SK-N-SH (cell line): ENCODE results near the gene ARAF. TPM values are rescaled to one million over a fixed set of nuclear protein-coding genes. Genes with fewer than 3 reads are reported as not detected.

Experiments
- CTCF ChIA-PET: fragments of 300-600, 350-600 bp; formaldehyde crosslinking; extraction: SDS; loops from one replicate; lab custom pipeline; 2021; lab: Yijun Ruan, JAX
- POLR2A ChIA-PET: fragments of 350-600 bp; sonication (Branson Sonifier 250); formaldehyde crosslinking; extraction: SDS; loops from one replicate; lab custom pipeline; 2020; ENCODE audit warnings: antibody characterized with exemption, inconsistent platforms; lab: Yijun Ruan, JAX
- DNase-seq: peaks from one replicate; pipeline ENCODE4 v3.0.0; 2012
- H2AFZ ChIP-seq: fragments of 200-600 bp; sonication (generic); 2 replicates; pipeline ENCODE4 v1.8.1; 2016; ENCODE audit warnings: antibody characterized with exemption, mild to moderate bottlenecking, low read depth
- H3F3A ChIP-seq: fragments of 200-600 bp; sonication (generic); replicated peaks from 2 replicates; pipeline ENCODE3; 2016; ENCODE audit warnings: antibody characterized with exemption, mild to moderate bottlenecking; ENCODE audit not compliant: insufficient read depth
- H3K27ac ChIP-seq, 2 experiments: fragments of 200-500 bp in 1 of 2; fragments of 200-600 bp in 1 of 2; sonication (Bioruptor generic) in 1 of 2; sonication (generic), shearing (Covaris generic) in 1 of 2; 2 replicates each; pipeline versions ENCODE4 v1.5.1 to v1.6.1; 2014 to 2016; ENCODE audit warnings: low read depth in 2 of 2, inconsistent platforms in 1 of 2, low read length in 1 of 2, mild to moderate bottlenecking in 1 of 2, mixed read lengths in 1 of 2
- H3K27me3 ChIP-seq: fragments of 200-600 bp; sonication (generic), shearing (Covaris generic); 2 replicates; pipeline ENCODE4 v1.6.1; 2016; ENCODE audit warnings: mixed run types; ENCODE audit not compliant: insufficient read depth
- H3K36me3 ChIP-seq, 2 experiments: fragments of 200-500 bp in 1 of 2; fragments of 200-600 bp in 1 of 2; sonication (Bioruptor generic) in 1 of 2; sonication (generic) in 1 of 2; replicated peaks in 1 of 2; 2 replicates each; pipeline versions ENCODE3 to v1.5.1; 2014 to 2016; ENCODE audit warnings: low read length in 1 of 2, mild to moderate bottlenecking in 1 of 2; ENCODE audit not compliant: insufficient read depth in 2 of 2, control insufficient read depth in 1 of 2
- H3K4me1 ChIP-seq, 2 experiments: fragments of 200-500 bp in 1 of 2; fragments of 200-600 bp in 1 of 2; sonication (Bioruptor generic) in 1 of 2; sonication (generic), shearing (Covaris generic) in 1 of 2; 2 replicates each; pipeline versions ENCODE4 v1.5.1 to v1.6.1; 2014 to 2016; ENCODE audit warnings: low read depth in 1 of 2, low read length in 1 of 2, mixed run types in 1 of 2; ENCODE audit not compliant: insufficient read depth in 2 of 2, control insufficient read depth in 1 of 2
- H3K4me2 ChIP-seq: fragments of 200-600 bp; sonication (generic), shearing (Covaris generic); 2 replicates; pipeline ENCODE4 v1.6.1; 2017; ENCODE audit warnings: mixed run types
- H3K4me3 ChIP-seq, 2 experiments: fragments of 200-500 bp in 1 of 2; fragments of 200-600 bp in 1 of 2; sonication (Bioruptor generic) in 1 of 2; sonication (generic), shearing (Covaris generic) in 1 of 2; 2 replicates each; pipeline versions ENCODE4 v1.5.1 to v1.8.1; 2014 to 2016; ENCODE audit warnings: low read depth in 2 of 2, inconsistent platforms in 1 of 2, low read length in 1 of 2, mild to moderate bottlenecking in 1 of 2, mixed read lengths in 1 of 2, moderate library complexity in 1 of 2
- H3K79me2 ChIP-seq: fragments of 200-600 bp; sonication (generic); 2 replicates; pipeline ENCODE4 v1.8.1; 2017; ENCODE audit warnings: mild to moderate bottlenecking; ENCODE audit not compliant: insufficient read depth
- H3K9ac ChIP-seq: fragments of 200-600 bp; sonication (generic); 2 replicates; pipeline ENCODE4 v1.6.1; 2017; ENCODE audit warnings: mixed run types
- H3K9me2 ChIP-seq: fragments of 200-600 bp; sonication (generic); 2 replicates; pipeline ENCODE4 v1.6.1; 2017; ENCODE audit warnings: mixed run types
- H3K9me3 ChIP-seq: fragments of 200-600 bp; sonication (generic); 2 replicates; pipeline ENCODE4 v1.6.1; 2017; ENCODE audit warnings: mixed run types, mild to moderate bottlenecking, moderate library complexity
- H4K20me1 ChIP-seq: fragments of 200-600 bp; sonication (generic); 2 replicates; pipeline ENCODE4 v1.6.1; 2017; ENCODE audit warnings: mild to moderate bottlenecking, mixed run types; ENCODE audit not compliant: insufficient read depth
- EP300 ChIP-seq, 2 experiments: IDR thresholded peaks; 2 replicates each; pipeline versions ENCODE4 v1.4.0 to v1.6.1; 2012; ENCODE audit warnings: borderline replicate concordance in 1 of 2, low read depth in 1 of 2, low read length in 1 of 2
- EZH2phosphoT487 ChIP-seq: fragments of 200-600 bp; sonication (generic); IDR thresholded peaks from 2 replicates; pipeline ENCODE4 v1.6.1; 2017; ENCODE audit warnings: low read depth, mixed run types, mild to moderate bottlenecking, antibody characterized with exemption, moderate library complexity, borderline replicate concordance
- GATA2 ChIP-seq: sonication (generic); formaldehyde crosslinking; IDR thresholded peaks from 2 replicates; pipeline ENCODE4 v1.5.0; 2020; ENCODE audit warnings: mild to moderate bottlenecking, missing genetic modification reagents
- MEF2A ChIP-seq: IDR thresholded peaks from 2 replicates; pipeline ENCODE4 v1.4.0; 2012; ENCODE audit warnings: low read depth, borderline replicate concordance
- MXI1 ChIP-seq: IDR thresholded peaks from 2 replicates; pipeline ENCODE4 v1.6.1; 2012; ENCODE audit warnings: mild to moderate bottlenecking, low read depth, low read length, improper control_type of control experiment
- POLR2AphosphoS5 ChIP-seq: IDR thresholded peaks from 2 replicates; pipeline ENCODE4 v1.6.1; 2012; ENCODE audit warnings: low read depth, low read length
- RCOR1 ChIP-seq: fragments of 150-350 bp; IDR thresholded peaks from 2 replicates; pipeline ENCODE4 v1.6.1; 2017; ENCODE audit warnings: antibody characterized with exemption, low read length
- REST ChIP-seq: IDR thresholded peaks from 2 replicates; pipeline ENCODE4 v1.6.1; 2012; ENCODE audit warnings: mild to moderate bottlenecking, low read depth, low read length, moderate library complexity
- RXRA ChIP-seq: IDR thresholded peaks from 2 replicates; pipeline ENCODE4 v1.4.0; 2012; ENCODE audit warnings: low read depth, mild to moderate bottlenecking, borderline replicate concordance
- SIN3A ChIP-seq: IDR thresholded peaks from 2 replicates; pipeline ENCODE4 v1.6.1; 2012; ENCODE audit warnings: low read depth, mild to moderate bottlenecking, low read length, moderate library complexity, borderline replicate concordance
- SMC3 ChIP-seq: IDR thresholded peaks from 2 replicates; pipeline ENCODE4 v1.6.1; 2012; ENCODE audit warnings: low read depth, low read length, improper control_type of control experiment
- TAF1 ChIP-seq: IDR thresholded peaks from 2 replicates; pipeline ENCODE4 v1.6.1; 2012; ENCODE audit warnings: low read depth, mild to moderate bottlenecking, low read length, moderate library complexity, borderline replicate concordance
- TCF12 ChIP-seq: IDR thresholded peaks from 2 replicates; pipeline ENCODE4 v1.4.0; 2012
- WGBS: methylation state at CpG from one replicate; pipeline ENCODE4 v1.1.6; 2017; ENCODE audit warnings: low lambda C conversion rate; 5-methylcytosine and 5-hydroxymethylcytosine counted together
- polyA plus RNA-seq, 3 experiments: library from polyadenylated mRNA; depleted of rRNA; stranded (reverse); fragments of >200 nt; gene quantifications; 2 replicates each; pipeline ENCODE4 v1.2.3, GENCODE V29; 2012
- TF ChIP-seq, protein P1 (sequence below): IDR thresholded peaks from 2 replicates; pipeline ENCODE4 v1.4.0; 2012; ENCODE audit warnings: low read depth, borderline replicate concordance

ARAF gene
- polyA plus RNA-seq, 1 of the 3 experiments (the other 2 are of a cell fraction): 48.6 TPM

GRCh38 chrX:47571215-47571614 is 10.2 kb downstream of the ARAF start (continued):
- no peak for TF ChIP-seq EZH2phosphoT487
- TF ChIP-seq SIN3A: no peak
- no peak for TF ChIP-seq EP300 (IDR thresholded peaks at IDR 0.05; ENCODE audit: borderline replicate concordance in 1 of 2, low read depth in 1 of 2, low read length in 1 of 2)
- no peak for TF ChIP-seq MXI1
- no peak for TF ChIP-seq SMC3
- TF ChIP-seq TCF12: no peak
- no peak for TF ChIP-seq POLR2AphosphoS5
- TF ChIP-seq RXRA: no peak
- TF ChIP-seq RCOR1: no peak

- 42% methylated on average over 12 of the region's 13 CpGs for WGBS
- H3K4me2 ChIP-seq: no peak overlapping the region
- TF ChIP-seq REST: no peak
- TF ChIP-seq, protein P1, sequence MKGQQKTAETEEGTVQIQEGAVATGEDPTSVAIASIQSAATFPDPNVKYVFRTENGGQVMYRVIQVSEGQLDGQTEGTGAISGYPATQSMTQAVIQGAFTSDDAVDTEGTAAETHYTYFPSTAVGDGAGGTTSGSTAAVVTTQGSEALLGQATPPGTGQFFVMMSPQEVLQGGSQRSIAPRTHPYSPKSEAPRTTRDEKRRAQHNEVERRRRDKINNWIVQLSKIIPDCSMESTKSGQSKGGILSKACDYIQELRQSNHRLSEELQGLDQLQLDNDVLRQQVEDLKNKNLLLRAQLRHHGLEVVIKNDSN: no peak
- no peak for TF ChIP-seq TAF1
- TF ChIP-seq GATA2: no peak
- no peak for TF ChIP-seq MEF2A
- peaks cover 0 to 17% of the 10 kb centered on the region in 2 experiments for H3K36me3 ChIP-seq
- CTCF ChIA-PET: no interaction called here
- H3K27me3 ChIP-seq: peaks cover 6% of the 10 kb centered on the region; the same call in 1 of the 2 replicates
- peaks cover 3% of the 10 kb centered on the region for H3F3A ChIP-seq
- no peak overlapping the region for H3K9ac ChIP-seq
- H3K27ac ChIP-seq: no peak overlapping the region
- no peaks in the 10 kb centered on the region for H4K20me1 ChIP-seq
- no peaks in the 10 kb centered on the region for H3K4me1 ChIP-seq
- DNase-seq: no peak
- H3K79me2 ChIP-seq: no peaks in the 10 kb centered on the region
- no peaks in the 10 kb centered on the region for H3K9me3 ChIP-seq
- POLR2A ChIA-PET: no interaction called here
- no peak overlapping the region for H3K4me3 ChIP-seq
- no peak overlapping the region for H2AFZ ChIP-seq
- no peaks in the 10 kb centered on the region for H3K9me2 ChIP-seq
Measured at GRCh38 chrX:47571896-47572295, 10.9 kb downstream of the ARAF start.
